Testis (tissue), 2 donors: Measurements from ENCODE around the gene ZNF618.

ENCODE experiments used
- POLR2A ChIP-seq: fragments of 450-650 bp; IDR thresholded peaks from one replicate; pipeline ENCODE4 v1.6.1; 2017; ENCODE audit warnings: antibody characterized with exemption, mild to moderate bottlenecking, moderate library complexity
- TF ChIP-seq, protein P1 (sequence below), 3 experiments: fragments of 450-650 bp in 2 of 3; fragments of 200-600 bp in 1 of 3; sonication (generic) in 1 of 3; IDR thresholded peaks; one replicate each; pipeline ENCODE4 v1.5.1; 2016 to 2019; ENCODE audit warnings: antibody characterized with exemption in 3 of 3, mild to moderate bottlenecking in 2 of 3, moderate library complexity in 1 of 3

DNA sequence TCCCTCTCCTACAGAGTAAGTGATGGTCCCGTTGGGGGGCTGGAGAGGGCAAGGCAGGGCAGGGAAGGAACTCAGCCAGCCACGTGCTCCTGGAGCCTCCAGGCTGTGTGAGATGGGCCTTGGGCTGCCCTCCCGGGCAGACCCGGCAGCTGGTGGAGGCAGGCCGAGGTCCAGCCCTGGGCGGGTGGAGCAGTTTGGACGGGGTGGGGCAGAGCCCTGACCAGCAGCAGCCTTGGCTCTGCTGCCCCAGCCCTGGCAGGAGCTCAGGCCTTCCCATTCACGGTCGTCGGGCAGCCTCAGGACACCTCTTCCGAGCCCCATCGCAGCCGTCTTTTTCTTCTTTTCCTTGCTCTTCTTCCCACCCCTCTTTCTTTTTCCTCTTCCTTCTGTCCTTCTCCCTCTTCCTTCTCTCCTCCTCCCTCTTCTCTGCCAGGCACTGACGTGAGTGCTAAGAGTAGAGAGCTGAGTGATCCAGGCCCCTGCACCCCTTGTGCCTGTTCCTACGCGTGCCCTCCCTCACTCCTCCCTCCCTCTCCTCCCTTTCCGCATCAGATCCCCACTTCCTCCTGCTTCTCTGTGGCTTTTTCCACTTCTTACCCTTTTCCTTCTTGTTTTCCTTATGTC, 159.2 kb downstream of the ZNF618 start:
- TF ChIP-seq, protein P1, sequence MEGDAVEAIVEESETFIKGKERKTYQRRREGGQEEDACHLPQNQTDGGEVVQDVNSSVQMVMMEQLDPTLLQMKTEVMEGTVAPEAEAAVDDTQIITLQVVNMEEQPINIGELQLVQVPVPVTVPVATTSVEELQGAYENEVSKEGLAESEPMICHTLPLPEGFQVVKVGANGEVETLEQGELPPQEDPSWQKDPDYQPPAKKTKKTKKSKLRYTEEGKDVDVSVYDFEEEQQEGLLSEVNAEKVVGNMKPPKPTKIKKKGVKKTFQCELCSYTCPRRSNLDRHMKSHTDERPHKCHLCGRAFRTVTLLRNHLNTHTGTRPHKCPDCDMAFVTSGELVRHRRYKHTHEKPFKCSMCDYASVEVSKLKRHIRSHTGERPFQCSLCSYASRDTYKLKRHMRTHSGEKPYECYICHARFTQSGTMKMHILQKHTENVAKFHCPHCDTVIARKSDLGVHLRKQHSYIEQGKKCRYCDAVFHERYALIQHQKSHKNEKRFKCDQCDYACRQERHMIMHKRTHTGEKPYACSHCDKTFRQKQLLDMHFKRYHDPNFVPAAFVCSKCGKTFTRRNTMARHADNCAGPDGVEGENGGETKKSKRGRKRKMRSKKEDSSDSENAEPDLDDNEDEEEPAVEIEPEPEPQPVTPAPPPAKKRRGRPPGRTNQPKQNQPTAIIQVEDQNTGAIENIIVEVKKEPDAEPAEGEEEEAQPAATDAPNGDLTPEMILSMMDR (IDR thresholded peaks at IDR 0.05) = no peak
- TF ChIP-seq POLR2A = no peak
